HepG2 (cell line): ENCODE results near the gene MAST1. TPM values are rescaled to one million over a fixed set of nuclear protein-coding genes. Genes with fewer than 3 reads are reported as not detected.
A peak's percentile ranks its signal among the peaks of the same experiment; 100 is the strongest.

Experiments
- ATF7 ChIP-seq, 2 experiments: fragments of 450-650 bp in 1 of 2; sonication (generic) in 1 of 2; formaldehyde crosslinking in 1 of 2; IDR thresholded peaks; 2 replicates each; pipeline versions ENCODE4 v1.4.0 to v1.6.1; 2016 to 2020; ENCODE audit warnings: antibody characterized with exemption in 1 of 2, mild to moderate bottlenecking in 1 of 2, missing genetic modification reagents in 1 of 2
- FOSL2 ChIP-seq: sonication (generic); formaldehyde crosslinking; IDR thresholded peaks from 2 replicates; pipeline ENCODE4 v1.4.0; 2020; ENCODE audit warnings: missing genetic modification reagents
- FOXA3 ChIP-seq: IDR thresholded peaks from 2 replicates; pipeline ENCODE4 v1.6.1; 2016; ENCODE audit warnings: missing genetic modification reagents, missing compliant biosample characterization
- HDAC1 ChIP-seq: sonication (generic); formaldehyde crosslinking; IDR thresholded peaks from 2 replicates; pipeline ENCODE4 v1.5.1; 2020; ENCODE audit warnings: mild to moderate bottlenecking, missing genetic modification reagents
- JUND ChIP-seq: sonication (generic); formaldehyde crosslinking; IDR thresholded peaks from 2 replicates; pipeline ENCODE4 v1.8.0; 2022; ENCODE audit warnings: mild to moderate bottlenecking, missing genetic modification reagents
- LCORL ChIP-seq, 2 experiments: fragments of 450-650 bp in 1 of 2; sonication (generic) in 1 of 2; formaldehyde crosslinking in 1 of 2; IDR thresholded peaks; 2 replicates each; pipeline versions ENCODE4 v1.5.0 to v1.6.1; 2017 to 2020; ENCODE audit warnings: antibody characterized with exemption in 1 of 2, missing genetic modification reagents in 1 of 2
- ZNF160 ChIP-seq: sonication (generic); formaldehyde crosslinking; IDR thresholded peaks from 2 replicates; pipeline ENCODE4 v1.8.0; 2022; ENCODE audit warnings: mild to moderate bottlenecking, inconsistent platforms, missing genetic modification reagents
- ZNF207 ChIP-seq: fragments of 450-650 bp; IDR thresholded peaks from 2 replicates; pipeline ENCODE4 v1.6.1; 2016; ENCODE audit warnings: antibody characterized with exemption, borderline replicate concordance
- ZNF337 ChIP-seq: sonication (generic); formaldehyde crosslinking; IDR thresholded peaks from 2 replicates; pipeline ENCODE4 v1.5.1; 2020; ENCODE audit warnings: missing genetic modification reagents, low read depth, mild to moderate bottlenecking, borderline replicate concordance
- ZSCAN30 ChIP-seq: sonication (generic); formaldehyde crosslinking; IDR thresholded peaks from 2 replicates; pipeline ENCODE4 v1.5.0; 2020; ENCODE audit warnings: mild to moderate bottlenecking, missing genetic modification reagents
- polyA plus RNA-seq, 8 experiments: library from polyadenylated mRNA; depleted of rRNA in 3 of 8; stranded (reverse) in 7 of 8; unstranded in 1 of 8; fragments of >200 nt; fragmentation: Illumina TruSeq in 4 of 8; extraction: Trizol in 4 of 8; gene quantifications; 2 replicates each; pipeline versions ENCODE4 v1.2.1 to v1.2.3, GENCODE V29; 2011 to 2016; ENCODE audit warnings: low read depth in 4 of 8, missing spikeins in 1 of 8, mixed read lengths in 1 of 8; ENCODE audit not compliant: insufficient read depth in 1 of 8
- total RNA-seq, 5 experiments: library from RNA; depleted of rRNA; stranded (reverse); fragments of >200 nt; fragmentation: Illumina TruSeq; extraction: Trizol; gene quantifications; 2 replicates each; pipeline ENCODE4 v1.2.3, GENCODE V29; 2016; ENCODE audit warnings: low read depth in 1 of 5
- TF ChIP-seq, protein P1 (sequence below): sonication (generic); formaldehyde crosslinking; IDR thresholded peaks from 2 replicates; pipeline ENCODE4 v1.4.0; 2020; ENCODE audit warnings: missing genetic modification reagents, borderline replicate concordance
- TF ChIP-seq, protein P2 (sequence below): sonication (generic); formaldehyde crosslinking; IDR thresholded peaks from 2 replicates; pipeline ENCODE4 v1.9.0; 2022; ENCODE audit warnings: missing genetic modification reagents, mild to moderate bottlenecking, borderline replicate concordance
- TF ChIP-seq, protein P3 (sequence below): sonication (generic); formaldehyde crosslinking; IDR thresholded peaks from 2 replicates; pipeline ENCODE4 v1.9.0; 2021; ENCODE audit warnings: missing genetic modification reagents, borderline replicate concordance
- TF ChIP-seq, protein P4 (sequence below): sonication (generic); formaldehyde crosslinking; IDR thresholded peaks from 2 replicates; pipeline ENCODE4 v1.4.0; 2020; ENCODE audit warnings: low read depth, mild to moderate bottlenecking, missing genetic modification reagents
- TF ChIP-seq, protein P5 (sequence below): sonication (generic); formaldehyde crosslinking; IDR thresholded peaks from 2 replicates; pipeline ENCODE4 v1.4.0; 2020; ENCODE audit warnings: missing genetic modification reagents
- TF ChIP-seq, protein P6 (sequence below): sonication (generic); formaldehyde crosslinking; IDR thresholded peaks from 2 replicates; pipeline ENCODE4 v1.8.0; 2022; ENCODE audit warnings: missing genetic modification reagents, low read depth, mild to moderate bottlenecking, borderline replicate concordance

The MAST1 gene
- total and polyA plus RNA-seq, 2 of the 13 experiments (the other 11 are each of a cell fraction or from before 2014, with no cell fraction given): 0.73 to 4.7 TPM

DNA sequence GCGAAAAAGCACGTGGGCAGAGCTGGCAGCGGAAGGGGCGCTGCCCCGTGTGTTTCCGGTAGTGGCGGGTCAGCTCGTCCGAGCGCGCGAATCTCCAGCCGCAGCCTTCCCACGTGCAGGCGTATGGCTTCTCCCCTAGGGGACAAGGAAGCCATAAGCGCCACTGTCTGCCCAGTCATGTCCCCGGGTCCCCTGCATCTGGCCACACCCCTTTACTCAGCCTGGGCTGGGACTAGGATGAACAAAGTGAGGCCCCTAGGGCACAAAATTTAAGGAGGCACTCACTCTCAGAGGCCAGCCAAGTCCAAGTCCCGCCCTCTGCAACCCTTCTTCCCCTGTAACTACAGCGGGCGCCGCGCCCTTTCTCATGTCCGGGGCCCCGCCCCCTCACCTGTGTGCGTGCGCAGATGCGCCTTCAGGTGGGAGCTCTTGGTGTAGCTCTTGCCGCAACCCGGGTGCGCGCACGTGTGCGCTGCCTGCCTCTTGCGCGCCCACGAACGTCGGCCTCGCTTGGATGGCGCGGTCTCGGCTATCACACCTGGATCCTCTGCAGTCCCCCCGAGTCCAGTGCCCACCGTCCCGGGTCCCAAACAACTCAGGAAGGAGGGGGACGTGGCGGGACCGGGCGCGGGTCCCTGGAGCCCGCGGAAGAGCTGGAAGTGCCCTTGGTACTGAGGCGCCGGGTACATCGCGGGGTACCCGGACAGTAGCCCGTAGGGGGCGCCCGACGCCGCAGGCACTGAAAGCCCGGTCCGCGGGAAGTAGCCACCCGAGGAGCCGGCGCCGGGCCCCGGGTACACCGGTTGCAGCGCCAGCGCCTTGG lies 46.8 kb downstream of the MAST1 start (continued):
- TF ChIP-seq, protein P1, sequence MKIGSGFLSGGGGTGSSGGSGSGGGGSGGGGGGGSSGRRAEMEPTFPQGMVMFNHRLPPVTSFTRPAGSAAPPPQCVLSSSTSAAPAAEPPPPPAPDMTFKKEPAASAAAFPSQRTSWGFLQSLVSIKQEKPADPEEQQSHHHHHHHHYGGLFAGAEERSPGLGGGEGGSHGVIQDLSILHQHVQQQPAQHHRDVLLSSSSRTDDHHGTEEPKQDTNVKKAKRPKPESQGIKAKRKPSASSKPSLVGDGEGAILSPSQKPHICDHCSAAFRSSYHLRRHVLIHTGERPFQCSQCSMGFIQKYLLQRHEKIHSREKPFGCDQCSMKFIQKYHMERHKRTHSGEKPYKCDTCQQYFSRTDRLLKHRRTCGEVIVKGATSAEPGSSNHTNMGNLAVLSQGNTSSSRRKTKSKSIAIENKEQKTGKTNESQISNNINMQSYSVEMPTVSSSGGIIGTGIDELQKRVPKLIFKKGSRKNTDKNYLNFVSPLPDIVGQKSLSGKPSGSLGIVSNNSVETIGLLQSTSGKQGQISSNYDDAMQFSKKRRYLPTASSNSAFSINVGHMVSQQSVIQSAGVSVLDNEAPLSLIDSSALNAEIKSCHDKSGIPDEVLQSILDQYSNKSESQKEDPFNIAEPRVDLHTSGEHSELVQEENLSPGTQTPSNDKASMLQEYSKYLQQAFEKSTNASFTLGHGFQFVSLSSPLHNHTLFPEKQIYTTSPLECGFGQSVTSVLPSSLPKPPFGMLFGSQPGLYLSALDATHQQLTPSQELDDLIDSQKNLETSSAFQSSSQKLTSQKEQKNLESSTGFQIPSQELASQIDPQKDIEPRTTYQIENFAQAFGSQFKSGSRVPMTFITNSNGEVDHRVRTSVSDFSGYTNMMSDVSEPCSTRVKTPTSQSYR (CRISPR knock-in tag): no peak
- TF ChIP-seq, protein P2, sequence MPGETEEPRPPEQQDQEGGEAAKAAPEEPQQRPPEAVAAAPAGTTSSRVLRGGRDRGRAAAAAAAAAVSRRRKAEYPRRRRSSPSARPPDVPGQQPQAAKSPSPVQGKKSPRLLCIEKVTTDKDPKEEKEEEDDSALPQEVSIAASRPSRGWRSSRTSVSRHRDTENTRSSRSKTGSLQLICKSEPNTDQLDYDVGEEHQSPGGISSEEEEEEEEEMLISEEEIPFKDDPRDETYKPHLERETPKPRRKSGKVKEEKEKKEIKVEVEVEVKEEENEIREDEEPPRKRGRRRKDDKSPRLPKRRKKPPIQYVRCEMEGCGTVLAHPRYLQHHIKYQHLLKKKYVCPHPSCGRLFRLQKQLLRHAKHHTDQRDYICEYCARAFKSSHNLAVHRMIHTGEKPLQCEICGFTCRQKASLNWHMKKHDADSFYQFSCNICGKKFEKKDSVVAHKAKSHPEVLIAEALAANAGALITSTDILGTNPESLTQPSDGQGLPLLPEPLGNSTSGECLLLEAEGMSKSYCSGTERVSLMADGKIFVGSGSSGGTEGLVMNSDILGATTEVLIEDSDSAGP (CRISPR knock-in tag): peak; percentile 81; the same call in 1 of the 2 replicates
- TF ChIP-seq ZNF207 (no peak), ATF7 (IDR thresholded peaks at IDR 0.05) (no peak), ATF7 (CRISPR knock-in tag; IDR thresholded peaks at IDR 0.05) (no peak), ZNF337 (CRISPR knock-in tag) (0 out of 2 replicates have a peak, but pooled peaks have one; percentile 24), HDAC1 (CRISPR knock-in tag) (peak; percentile 29; the same call in 1 of the 2 replicates), ZSCAN30 (CRISPR knock-in tag) (no peak), FOSL2 (CRISPR knock-in tag) (no peak), LCORL (IDR thresholded peaks at IDR 0.05) (no peak), LCORL (CRISPR knock-in tag; IDR thresholded peaks at IDR 0.05) (no peak), FOXA3 (CRISPR knock-in tag) (no peak), ZNF160 (CRISPR knock-in tag) (no peak), JUND (CRISPR knock-in tag) (no peak)
- TF ChIP-seq, protein P3, sequence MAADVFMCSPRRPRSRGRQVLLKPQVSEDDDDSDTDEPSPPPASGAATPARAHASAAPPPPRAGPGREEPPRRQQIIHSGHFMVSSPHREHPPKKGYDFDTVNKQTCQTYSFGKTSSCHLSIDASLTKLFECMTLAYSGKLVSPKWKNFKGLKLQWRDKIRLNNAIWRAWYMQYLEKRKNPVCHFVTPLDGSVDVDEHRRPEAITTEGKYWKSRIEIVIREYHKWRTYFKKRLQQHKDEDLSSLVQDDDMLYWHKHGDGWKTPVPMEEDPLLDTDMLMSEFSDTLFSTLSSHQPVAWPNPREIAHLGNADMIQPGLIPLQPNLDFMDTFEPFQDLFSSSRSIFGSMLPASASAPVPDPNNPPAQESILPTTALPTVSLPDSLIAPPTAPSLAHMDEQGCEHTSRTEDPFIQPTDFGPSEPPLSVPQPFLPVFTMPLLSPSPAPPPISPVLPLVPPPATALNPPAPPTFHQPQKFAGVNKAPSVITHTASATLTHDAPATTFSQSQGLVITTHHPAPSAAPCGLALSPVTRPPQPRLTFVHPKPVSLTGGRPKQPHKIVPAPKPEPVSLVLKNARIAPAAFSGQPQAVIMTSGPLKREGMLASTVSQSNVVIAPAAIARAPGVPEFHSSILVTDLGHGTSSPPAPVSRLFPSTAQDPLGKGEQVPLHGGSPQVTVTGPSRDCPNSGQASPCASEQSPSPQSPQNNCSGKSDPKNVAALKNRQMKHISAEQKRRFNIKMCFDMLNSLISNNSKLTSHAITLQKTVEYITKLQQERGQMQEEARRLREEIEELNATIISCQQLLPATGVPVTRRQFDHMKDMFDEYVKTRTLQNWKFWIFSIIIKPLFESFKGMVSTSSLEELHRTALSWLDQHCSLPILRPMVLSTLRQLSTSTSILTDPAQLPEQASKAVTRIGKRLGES (CRISPR knock-in tag): no peak
- TF ChIP-seq, protein P4, sequence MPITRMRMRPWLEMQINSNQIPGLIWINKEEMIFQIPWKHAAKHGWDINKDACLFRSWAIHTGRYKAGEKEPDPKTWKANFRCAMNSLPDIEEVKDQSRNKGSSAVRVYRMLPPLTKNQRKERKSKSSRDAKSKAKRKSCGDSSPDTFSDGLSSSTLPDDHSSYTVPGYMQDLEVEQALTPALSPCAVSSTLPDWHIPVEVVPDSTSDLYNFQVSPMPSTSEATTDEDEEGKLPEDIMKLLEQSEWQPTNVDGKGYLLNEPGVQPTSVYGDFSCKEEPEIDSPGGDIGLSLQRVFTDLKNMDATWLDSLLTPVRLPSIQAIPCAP (CRISPR knock-in tag): no peak
- TF ChIP-seq, protein P5, sequence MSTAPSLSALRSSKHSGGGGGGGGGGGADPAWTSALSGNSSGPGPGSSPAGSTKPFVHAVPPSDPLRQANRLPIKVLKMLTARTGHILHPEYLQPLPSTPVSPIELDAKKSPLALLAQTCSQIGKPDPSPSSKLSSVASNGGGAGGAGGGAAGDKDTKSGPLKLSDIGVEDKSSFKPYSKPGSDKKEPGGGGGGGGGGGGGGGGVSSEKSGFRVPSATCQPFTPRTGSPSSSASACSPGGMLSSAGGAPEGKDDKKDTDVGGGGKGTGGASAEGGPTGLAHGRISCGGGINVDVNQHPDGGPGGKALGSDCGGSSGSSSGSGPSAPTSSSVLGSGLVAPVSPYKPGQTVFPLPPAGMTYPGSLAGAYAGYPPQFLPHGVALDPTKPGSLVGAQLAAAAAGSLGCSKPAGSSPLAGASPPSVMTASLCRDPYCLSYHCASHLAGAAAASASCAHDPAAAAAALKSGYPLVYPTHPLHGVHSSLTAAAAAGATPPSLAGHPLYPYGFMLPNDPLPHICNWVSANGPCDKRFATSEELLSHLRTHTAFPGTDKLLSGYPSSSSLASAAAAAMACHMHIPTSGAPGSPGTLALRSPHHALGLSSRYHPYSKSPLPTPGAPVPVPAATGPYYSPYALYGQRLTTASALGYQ (CRISPR knock-in tag): no peak
- TF ChIP-seq, protein P6, sequence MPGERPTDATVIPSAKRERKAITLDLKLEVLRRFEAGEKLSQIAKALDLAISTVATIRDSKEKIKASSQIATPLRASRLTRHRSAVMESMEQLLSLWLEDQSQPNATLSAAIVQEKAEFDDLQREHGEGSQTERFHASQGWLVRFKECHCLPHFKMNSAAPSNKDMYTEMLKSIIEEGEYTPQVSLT: no peak
